Muscle of leg (tissue), 11 donors: ENCODE results near the gene UTP4. TPM values are rescaled to one million over a fixed set of nuclear protein-coding genes. Genes with fewer than 3 reads are reported as not detected.
"Not testable (repeated sequence)": the region's sequence is repeated elsewhere in the genome, so short reads cannot be mapped to it uniquely, and the experiment has no call there.

Experiments used
- DNase-seq: peaks from one replicate; pipeline ENCODE4 v3.0.0; 2013
- H3K27ac ChIP-seq: one replicate; pipeline ENCODE4 v1.5.1; 2013; ENCODE audit warnings: mild to moderate bottlenecking, low read length, control low read depth
- H3K27me3 ChIP-seq: one replicate; pipeline ENCODE4 v1.6.1; 2013; ENCODE audit warnings: low read length; ENCODE audit not compliant: control insufficient read depth, insufficient read depth
- H3K36me3 ChIP-seq: one replicate; pipeline ENCODE4 v1.6.1; 2013; ENCODE audit warnings: low read length; ENCODE audit not compliant: control insufficient read depth, insufficient read depth
- H3K4me1 ChIP-seq: one replicate; pipeline ENCODE4 v1.6.1; 2013; ENCODE audit warnings: low read length; ENCODE audit not compliant: control insufficient read depth, insufficient read depth
- H3K4me3 ChIP-seq: one replicate; pipeline ENCODE4 v1.5.1; 2013; ENCODE audit warnings: low read length, control low read depth
- H3K9me3 ChIP-seq: replicated peaks from 2 replicates; pipeline ENCODE4 v1.6.1; 2013; ENCODE audit warnings: low read depth, low read length; ENCODE audit not compliant: control insufficient read depth
- WGBS: methylation state at CpG from one replicate; pipeline ENCODE4 v1.1.5; 2013; ENCODE audit warnings: missing lambda C conversion rate; ENCODE audit not compliant: insufficient coverage; 5-methylcytosine and 5-hydroxymethylcytosine counted together
- polyA plus RNA-seq, 8 donors: library from polyadenylated mRNA; unstranded; fragments of 120-200 nt; gene quantifications; one replicate each; pipeline versions ENCODE4 v1.2.1 to v1.2.3, GENCODE V29; 2013; ENCODE audit warnings: inconsistent platforms in 1 of 8, low replicate concordance in 1 of 8; ENCODE audit not compliant: insufficient read length in 8 of 8, insufficient read depth in 1 of 8
- total RNA-seq: library from RNA; stranded (reverse); fragments of 120-200 nt; gene quantifications from one replicate; pipeline ENCODE4 v1.2.4, GENCODE V29; 2013

Gene UTP4
- total and polyA plus RNA-seq, 9 donors, result 16.9 to 41.0 (median 35.1) TPM

- no peaks in the 10 kb centered on the region for H3K27me3 ChIP-seq
- H3K4me3 ChIP-seq, result no peak overlapping the region
- no peak overlapping the region for H3K27ac ChIP-seq
- peaks cover 1% of the 10 kb centered on the region for H3K4me1 ChIP-seq
- H3K36me3 ChIP-seq, result peaks cover 6% of the 10 kb centered on the region
- no peaks in the 10 kb centered on the region for H3K9me3 ChIP-seq
- DNase-seq, result no peak
- 100% methylated on average over 2 of the region's 12 CpGs for WGBS
These were observed 4.4 kb upstream of the UTP4 start for GRCh38 chr16:69127966-69128510.

- Histone ChIP-seq H3K27me3 (no peaks in the 10 kb centered on the region), H3K27ac (no peak overlapping the region), H3K36me3 (peaks cover 9% of the 10 kb centered on the region), H3K4me1 (peaks cover 4% of the 10 kb centered on the region), H3K9me3 (no peaks in the 10 kb centered on the region), H3K4me3 (no peak overlapping the region)
- no peak for DNase-seq
- WGBS, result no CpG with 5 or more reads among the region's 6 CpGs
These were observed 2.0 kb upstream of the UTP4 start for GRCh38 chr16:69130461-69130860.

- H3K4me1 ChIP-seq, result peaks cover 4% of the 10 kb centered on the region
- no peaks in the 10 kb centered on the region for H3K9me3 ChIP-seq
- peak overlapping the region; percentile 87 for H3K4me3 ChIP-seq
- H3K27me3 ChIP-seq, result no peaks in the 10 kb centered on the region
- peaks cover 9% of the 10 kb centered on the region for H3K36me3 ChIP-seq
- H3K27ac ChIP-seq, result peak overlapping the region; percentile 96
- 0% methylated on average over 9 of the region's 15 CpGs for WGBS
- DNase-seq, result peak; percentile 84
These were observed 1.1 kb upstream of the UTP4 start for GRCh38 chr16:69131167-69131838.

GRCh38 chr16:69131839-69132423 lies 518 bp upstream of the UTP4 start:
- WGBS, result under 1% methylated on average over 34 of the region's 53 CpGs
- Histone ChIP-seq H3K36me3 (peaks cover 13% of the 10 kb centered on the region), H3K27ac (peak overlapping the region; percentile 96)

GRCh38 chr16:69133373-69133954 lies 1.0 kb downstream of the UTP4 start:
- Histone ChIP-seq H3K27me3 (no peaks in the 10 kb centered on the region), H3K4me1 (peaks cover 4% of the 10 kb centered on the region), H3K4me3 (peak overlapping the region; percentile 87), H3K36me3 (peaks cover 16% of the 10 kb centered on the region), H3K27ac (no peak overlapping the region), H3K9me3 (no peaks in the 10 kb centered on the region)
- DNase-seq, result no peak
- no CpG with 5 or more reads among the region's 5 CpGs for WGBS

More at GRCh38 chr16:69131839-69132423, 518 bp upstream of the UTP4 start:
- H3K27me3 ChIP-seq, result no peaks in the 10 kb centered on the region
- H3K4me1 ChIP-seq, result peaks cover 4% of the 10 kb centered on the region
- peak; percentile 92 for DNase-seq
- no peaks in the 10 kb centered on the region for H3K9me3 ChIP-seq
- H3K4me3 ChIP-seq, result peak overlapping the region; percentile 87

- 67% methylated on average over 1 of the region's 2 CpGs for WGBS
- DNase-seq, result no peak
- H3K27me3 ChIP-seq, result no peaks in the 10 kb centered on the region
- no peak overlapping the region for H3K27ac ChIP-seq
- H3K9me3 ChIP-seq, result no peaks in the 10 kb centered on the region
- H3K4me1 ChIP-seq, result no peaks in the 10 kb centered on the region
- H3K36me3 ChIP-seq, result peaks cover 53% of the 10 kb centered on the region
- no peak overlapping the region for H3K4me3 ChIP-seq
These were observed 6.2 kb downstream of the UTP4 start for GRCh38 chr16:69138608-69139007.

GRCh38 chr16:69139464-69139863 lies 7.0 kb downstream of the UTP4 start:
- WGBS, result no CpG with 5 or more reads among the region's 7 CpGs
- not testable (repeated sequence) for H3K4me3 ChIP-seq, H3K27me3 ChIP-seq, H3K4me1 ChIP-seq, H3K27ac ChIP-seq, H3K9me3 ChIP-seq, DNase-seq
- H3K36me3 ChIP-seq, result peaks cover 60% of the 10 kb centered on the region

GRCh38 chr16:69141014-69141413 lies 8.6 kb downstream of the UTP4 start:
- Histone ChIP-seq H3K36me3 (peaks cover 62% of the 10 kb centered on the region), H3K27me3 (no peaks in the 10 kb centered on the region), H3K4me3 (no peak overlapping the region), H3K9me3 (no peaks in the 10 kb centered on the region), H3K4me1 (no peaks in the 10 kb centered on the region), H3K27ac (no peak overlapping the region)
- DNase-seq, result no peak
- 89% methylated on average over 1 of the region's 5 CpGs for WGBS

- no peak for DNase-seq
- H3K36me3 ChIP-seq, result peaks cover 63% of the 10 kb centered on the region
- H3K9me3 ChIP-seq, result no peaks in the 10 kb centered on the region
- H3K4me1 ChIP-seq, result no peaks in the 10 kb centered on the region
- no CpG with 5 or more reads among the region's 4 CpGs for WGBS
- H3K27ac ChIP-seq, result no peak overlapping the region
- no peaks in the 10 kb centered on the region for H3K27me3 ChIP-seq
- H3K4me3 ChIP-seq, result no peak overlapping the region
These were observed 9.5 kb downstream of the UTP4 start for GRCh38 chr16:69141936-69142335.

GRCh38 chr16:69143116-69143515 lies 10.7 kb downstream of the UTP4 start:
- Histone ChIP-seq H3K4me1 (no peaks in the 10 kb centered on the region), H3K36me3 (peaks cover 62% of the 10 kb centered on the region), H3K27ac (no peak overlapping the region), H3K27me3 (no peaks in the 10 kb centered on the region), H3K4me3 (no peak overlapping the region), H3K9me3 (no peaks in the 10 kb centered on the region)
- no peak for DNase-seq
- 88% methylated on average over 7 of the region's 11 CpGs for WGBS
